Brain pericyte (primary cell): ENCODE results near the gene SLC17A4.

Experiments used
- DNase-seq: peaks from one replicate; pipeline ENCODE4 v3.0.0-alpha.2; 2012; ENCODE audit warnings: low read depth, low spot score

SLC17A4 gene, protein sequence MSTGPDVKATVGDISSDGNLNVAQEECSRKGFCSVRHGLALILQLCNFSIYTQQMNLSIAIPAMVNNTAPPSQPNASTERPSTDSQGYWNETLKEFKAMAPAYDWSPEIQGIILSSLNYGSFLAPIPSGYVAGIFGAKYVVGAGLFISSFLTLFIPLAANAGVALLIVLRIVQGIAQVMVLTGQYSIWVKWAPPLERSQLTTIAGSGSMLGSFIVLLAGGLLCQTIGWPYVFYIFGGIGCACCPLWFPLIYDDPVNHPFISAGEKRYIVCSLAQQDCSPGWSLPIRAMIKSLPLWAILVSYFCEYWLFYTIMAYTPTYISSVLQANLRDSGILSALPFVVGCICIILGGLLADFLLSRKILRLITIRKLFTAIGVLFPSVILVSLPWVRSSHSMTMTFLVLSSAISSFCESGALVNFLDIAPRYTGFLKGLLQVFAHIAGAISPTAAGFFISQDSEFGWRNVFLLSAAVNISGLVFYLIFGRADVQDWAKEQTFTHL

GRCh38 chr6:25754535-25754934 lies at the start of gene SLC17A4:
SLC17A4 (plus strand) TSS chr6:25754742; CDS start chr6:25761963, 7,221 bp downstream.
- DNase-seq = no peak

- DNase-seq = no peak
Observed at GRCh38 chr6:25706314-25707014, 48.1 kb upstream of the SLC17A4 start.

GRCh38 chr6:25709761-25710160 lies 44.8 kb upstream of the SLC17A4 start:
- no peak for DNase-seq

- DNase-seq = no peak
Observed at GRCh38 chr6:25710287-25710686, 44.3 kb upstream of the SLC17A4 start.

DNA sequence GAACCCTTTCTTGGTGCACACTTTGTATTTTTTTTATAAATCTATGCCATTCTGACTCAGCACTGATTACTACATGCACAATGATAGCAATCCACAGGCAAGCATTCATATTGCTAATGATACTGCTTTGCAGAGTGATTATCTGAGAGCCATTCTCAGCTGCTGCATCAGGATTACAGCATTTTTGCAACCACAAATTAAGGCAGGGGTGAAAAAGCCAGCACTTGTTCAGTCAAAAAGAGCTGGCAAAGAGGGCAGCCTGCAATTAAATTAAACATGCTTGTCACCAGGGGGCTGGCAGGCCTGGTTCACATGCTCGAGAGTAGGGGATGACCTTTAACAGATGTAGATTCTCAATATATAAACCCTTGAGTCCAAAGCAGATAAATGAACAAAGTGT lies 40.7 kb upstream of the SLC17A4 start:
- DNase-seq = no peak

DNA sequence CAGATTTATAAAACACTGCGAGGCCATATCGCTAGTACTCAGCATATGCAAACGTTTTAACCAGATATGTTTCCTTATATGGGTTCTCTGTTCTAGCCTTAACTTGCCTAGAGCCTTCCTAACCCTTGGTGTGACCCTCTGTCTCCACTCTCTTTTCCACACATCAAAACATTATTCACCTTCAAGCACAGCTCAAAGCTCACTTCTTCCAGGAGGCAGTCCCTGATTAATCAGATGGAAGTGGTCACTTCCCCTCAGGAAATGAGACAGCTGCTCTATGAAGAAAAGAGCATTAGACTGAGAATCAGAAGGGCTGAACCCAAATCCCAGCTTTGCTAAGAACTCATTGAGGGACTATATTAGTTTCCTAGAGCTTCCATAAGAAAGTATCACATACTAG lies 39.8 kb upstream of the SLC17A4 start:
- no peak for DNase-seq

- no peak for DNase-seq
Observed at GRCh38 chr6:25715794-25716193, 38.7 kb upstream of the SLC17A4 start.

DNA sequence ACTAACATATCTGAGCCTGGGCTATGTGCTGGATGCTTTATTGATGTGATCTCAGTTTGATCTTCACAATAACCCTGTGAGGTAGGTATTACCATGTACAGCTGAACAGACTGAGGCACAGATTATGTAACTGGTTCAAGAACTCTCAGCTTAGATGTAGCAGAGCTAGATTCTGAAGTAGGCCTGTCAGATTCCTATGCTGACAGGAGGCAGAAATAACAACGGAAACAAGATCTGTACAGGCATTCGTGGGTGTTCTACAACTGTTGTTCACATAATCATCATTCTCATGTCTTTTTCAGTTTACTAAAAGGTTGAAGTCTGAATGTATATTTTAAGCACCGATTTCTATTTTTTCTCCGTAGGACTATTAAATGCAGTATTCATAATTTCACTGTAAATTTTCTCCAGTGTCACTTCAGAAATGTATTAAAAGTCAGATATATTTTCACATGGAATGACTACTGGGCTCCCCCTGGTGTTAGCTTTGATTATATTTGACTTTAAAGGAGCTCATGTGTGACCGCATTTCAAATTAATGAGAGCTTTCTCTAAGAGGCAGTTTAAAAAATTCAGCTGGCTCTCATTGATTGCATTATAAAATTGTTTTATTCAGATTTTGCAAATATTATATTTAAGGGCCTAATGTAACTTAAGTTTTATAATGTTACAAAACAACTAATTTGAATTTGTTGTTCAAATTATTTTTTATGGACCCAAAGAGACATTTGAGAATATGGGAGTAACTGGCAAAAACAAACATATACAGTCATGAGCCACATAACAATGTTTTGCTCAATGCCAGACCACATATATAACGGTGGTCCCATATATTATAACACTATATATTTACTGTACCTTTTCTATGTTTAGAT lies 36.4 kb upstream of the SLC17A4 start:
- DNase-seq = no peak

DNA sequence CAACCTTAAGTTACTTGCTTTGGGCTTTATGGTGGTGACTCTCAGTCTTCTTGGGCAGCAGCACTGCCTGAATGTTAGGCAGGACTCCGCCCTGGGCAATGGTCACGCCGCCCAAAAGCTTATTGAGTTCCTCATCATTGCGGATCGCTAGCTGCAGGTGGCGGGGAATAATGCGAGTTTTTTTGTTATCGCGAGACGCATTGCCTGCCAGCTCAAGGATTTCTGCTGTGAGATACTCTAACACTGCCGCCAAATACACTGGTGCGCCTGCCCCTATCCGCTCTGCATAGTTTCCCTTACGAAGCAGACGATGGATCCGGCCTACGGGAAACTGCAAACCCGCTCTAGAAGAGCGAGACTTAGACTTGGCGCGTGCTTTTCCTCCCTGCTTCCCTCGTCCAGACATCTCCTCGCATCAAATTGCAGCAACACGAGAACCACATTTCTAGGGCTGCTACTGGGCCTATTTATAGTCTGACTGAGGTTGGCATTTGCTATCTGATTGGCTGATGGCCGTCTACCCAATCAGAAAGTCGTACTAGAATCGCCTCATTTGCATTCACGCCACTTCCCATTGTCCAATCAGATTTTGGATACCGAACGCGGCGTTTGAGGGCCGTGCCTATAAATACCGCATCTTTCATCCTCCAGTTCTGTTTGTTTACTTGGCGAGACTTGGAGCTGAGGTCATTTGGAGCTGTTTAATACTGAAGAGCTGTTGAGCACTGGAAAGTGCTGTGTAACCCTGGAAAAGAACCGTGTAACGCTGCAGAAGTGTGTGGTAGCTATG lies 28.2 kb upstream of the SLC17A4 start:
- no peak for DNase-seq

- no peak for DNase-seq
Observed at GRCh38 chr6:25727028-25727427, 27.5 kb upstream of the SLC17A4 start.

- no peak for DNase-seq
Observed at GRCh38 chr6:25730907-25731306, 23.6 kb upstream of the SLC17A4 start.

DNA sequence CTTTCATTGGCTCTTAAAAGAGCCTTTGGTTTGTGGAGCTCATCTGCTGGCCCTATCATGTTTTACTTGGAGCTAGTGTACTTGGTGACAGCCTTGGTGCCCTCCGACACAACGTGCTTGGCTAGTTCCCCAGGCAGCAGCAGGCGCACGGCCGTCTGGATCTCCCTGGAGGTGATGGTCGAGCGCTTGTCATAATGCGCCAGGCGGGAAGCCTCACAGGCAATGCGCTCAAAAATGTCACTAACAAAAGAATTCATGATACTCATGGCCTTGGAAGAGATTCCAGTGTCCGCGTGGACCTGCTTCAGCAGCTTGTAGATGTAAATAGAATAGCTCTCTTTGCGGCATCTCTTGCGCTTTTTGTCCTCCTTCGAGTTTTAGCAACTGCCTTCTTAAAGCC lies 22.8 kb upstream of the SLC17A4 start:
- DNase-seq = no peak

GRCh38 chr6:25732468-25733198 lies 21.9 kb upstream of the SLC17A4 start:
- no peak for DNase-seq

- DNase-seq = no peak
Observed at GRCh38 chr6:25735261-25735660, 19.3 kb upstream of the SLC17A4 start.

DNA sequence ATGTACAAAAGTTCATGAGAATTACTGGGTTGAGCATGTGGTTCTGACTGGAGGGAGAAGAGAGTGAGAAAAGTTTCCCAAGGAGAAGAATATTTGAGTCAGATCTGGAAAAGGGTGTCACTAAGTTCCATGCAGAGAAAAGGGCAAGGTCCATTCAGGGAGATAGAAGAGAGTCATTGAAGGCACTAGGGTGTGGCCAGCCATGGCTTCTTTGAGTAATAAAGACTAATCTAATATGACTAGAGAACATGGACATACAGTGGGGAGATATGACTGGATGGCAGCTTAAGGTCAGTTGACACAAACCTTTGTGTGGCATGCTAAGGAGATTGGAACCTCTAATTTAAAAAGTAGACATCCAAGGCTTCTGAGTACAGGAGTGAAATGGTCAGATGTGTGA lies 10.7 kb upstream of the SLC17A4 start:
- DNase-seq = no peak

GRCh38 chr6:25745836-25746235 lies 8.7 kb upstream of the SLC17A4 start:
- DNase-seq = no peak

- DNase-seq = no peak
Observed at GRCh38 chr6:25746968-25747367, 7.6 kb upstream of the SLC17A4 start.

DNA sequence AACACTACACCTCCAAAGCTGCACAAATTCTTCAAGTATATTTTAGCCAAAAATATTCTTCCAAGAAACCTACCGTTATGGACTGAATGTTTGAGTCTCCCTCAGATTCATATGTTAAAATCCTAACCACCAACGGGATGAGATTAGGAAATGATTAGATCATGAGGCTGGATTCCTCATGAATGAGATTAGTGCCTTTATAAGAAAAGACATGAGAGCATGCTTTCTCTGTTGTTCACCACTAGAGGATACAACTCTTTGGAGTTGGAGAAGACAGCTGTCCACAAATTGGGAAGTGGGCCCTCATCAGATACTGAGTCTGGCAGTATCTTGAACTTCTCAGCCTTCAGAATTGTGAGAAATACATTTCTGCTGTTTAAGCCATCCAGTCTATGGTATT lies 7.1 kb upstream of the SLC17A4 start:
- DNase-seq = no peak

DNA sequence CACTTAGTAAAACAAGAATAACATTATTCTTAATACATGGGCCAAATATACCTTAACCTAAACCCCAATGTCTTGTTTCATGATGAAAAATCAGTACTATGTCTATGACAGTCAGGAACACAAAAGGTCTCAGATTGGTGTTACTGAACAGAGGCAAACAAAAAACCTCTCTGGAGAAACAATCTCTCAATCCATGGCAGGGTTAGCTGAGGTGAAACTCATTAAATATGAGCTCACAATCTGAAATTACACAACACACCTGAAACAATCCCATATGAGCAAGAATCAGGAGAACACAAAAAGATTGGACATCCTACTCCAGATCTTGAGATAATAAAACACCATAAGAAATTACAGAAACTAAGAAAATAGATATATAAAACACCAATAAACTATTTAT lies 6.5 kb upstream of the SLC17A4 start:
- DNase-seq = no peak
